H1 (cell line): Measurements from ENCODE around the gene TUBB1. TPM values are rescaled to one million over a fixed set of nuclear protein-coding genes. Genes with fewer than 3 reads are reported as not detected.

Source experiments
- CTCF ChIA-PET: fragments of 300-600 bp; sonication (Branson Sonifier 250); formaldehyde crosslinking; loops from one replicate; lab custom pipeline; 2021; ENCODE audit not compliant: partially characterized antibody; lab: Charles Lee
- POLR2A ChIA-PET: fragments of 300-600 bp; sonication (Branson Sonifier 250); formaldehyde crosslinking; loops from one replicate; lab custom pipeline; 2021; ENCODE audit warnings: inconsistent platforms; ENCODE audit not compliant: partially characterized antibody; lab: Charles Lee
- DNase-seq, 2 experiments: peaks; one replicate each; pipeline versions ENCODE4 v3.0.0 to v3.0.0-alpha.2; 2010 to 2022; ENCODE audit warnings: low spot score in 2 of 2, low read depth in 1 of 2, mixed read lengths in 1 of 2
- FAIRE-seq: peaks from 2 replicates; lab custom pipeline; 2011; peaks lifted over from hg19 to GRCh38; lab: Jason Lieb, UNC
- H2AFZ ChIP-seq: 2 replicates; pipeline ENCODE4 v1.8.1; 2012; ENCODE audit warnings: low read length, inconsistent platforms
- H2AK5ac ChIP-seq: 2 replicates; pipeline ENCODE4 v1.6.1; 2013; ENCODE audit warnings: low read depth, low read length
- H2BK120ac ChIP-seq: replicated peaks from 2 replicates; pipeline ENCODE3; 2013; ENCODE audit warnings: low read depth, low read length, inconsistent platforms
- H2BK12ac ChIP-seq: 2 replicates; pipeline ENCODE4 v1.6.1; 2013; ENCODE audit warnings: low read depth, low read length
- H2BK15ac ChIP-seq: 2 replicates; pipeline ENCODE4 v1.6.1; 2013; ENCODE audit warnings: low read length
- H2BK20ac ChIP-seq: 2 replicates; pipeline ENCODE4 v1.6.1; 2013; ENCODE audit warnings: low read length
- H2BK5ac ChIP-seq: 2 replicates; pipeline ENCODE4 v1.6.1; 2013; ENCODE audit warnings: low read depth, low read length
- H3K14ac ChIP-seq: 2 replicates; pipeline ENCODE4 v1.6.1; 2013; ENCODE audit warnings: inconsistent platforms; ENCODE audit not compliant: insufficient read length
- H3K18ac ChIP-seq: 2 replicates; pipeline ENCODE4 v1.6.1; 2013; ENCODE audit warnings: low read length; ENCODE audit errors: extremely low read depth
- H3K23ac ChIP-seq: 2 replicates; pipeline ENCODE4 v1.6.1; 2013; ENCODE audit warnings: inconsistent platforms; ENCODE audit not compliant: insufficient read length
- H3K23me2 ChIP-seq: 2 replicates; pipeline ENCODE4 v1.6.1; 2013; ENCODE audit warnings: low read depth, low read length
- H3K27ac ChIP-seq: 2 replicates; pipeline ENCODE4 v1.6.1; 2011; ENCODE audit warnings: low read depth, low read length, inconsistent platforms
- H3K27me3 ChIP-seq, 4 experiments: replicated peaks in 1 of 4; 1 replicate in 1 of 4; 2 replicates in 3 of 4; pipeline versions ENCODE4 v1.6.1 to v1.8.1; 2011 to 2013; ENCODE audit warnings: low read length in 3 of 4, mild to moderate bottlenecking in 3 of 4, inconsistent platforms in 2 of 4, mixed read lengths in 2 of 4, moderate library complexity in 1 of 4; ENCODE audit not compliant: control insufficient read depth in 3 of 4, insufficient read depth in 3 of 4; ENCODE audit errors: extremely low read depth in 1 of 4
- H3K36me3 ChIP-seq, 4 experiments: 2 replicates each; pipeline versions ENCODE4 v1.6.1 to v1.8.1; 2011 to 2013; ENCODE audit warnings: mild to moderate bottlenecking in 4 of 4, low read length in 3 of 4, moderate library complexity in 2 of 4, control low read depth in 1 of 4, inconsistent platforms in 1 of 4; ENCODE audit not compliant: insufficient read depth in 4 of 4, control insufficient read depth in 2 of 4
- H3K4ac ChIP-seq: replicated peaks from 2 replicates; pipeline ENCODE3; 2013; ENCODE audit warnings: low read length, low read depth, mixed read lengths, inconsistent platforms; ENCODE audit not compliant: insufficient read length
- H3K4me1 ChIP-seq, 4 experiments: replicated peaks in 1 of 4; 1 replicate in 1 of 4; 2 replicates in 3 of 4; pipeline versions ENCODE4 v1.6.1 to v1.8.1; 2011 to 2013; ENCODE audit warnings: low read length in 3 of 4, inconsistent platforms in 2 of 4, mixed read lengths in 1 of 4; ENCODE audit not compliant: insufficient read depth in 4 of 4, control insufficient read depth in 3 of 4
- H3K4me2 ChIP-seq, 2 experiments: 2 replicates each; pipeline versions ENCODE4 v1.6.1 to v1.8.1; 2011 to 2013; ENCODE audit warnings: low read depth in 2 of 2, low read length in 2 of 2, control low read depth in 1 of 2, inconsistent platforms in 1 of 2, mild to moderate bottlenecking in 1 of 2; ENCODE audit not compliant: insufficient read depth in 1 of 2
- H3K4me3 ChIP-seq, 4 experiments: fragments of 200-600, 300-600 bp in 1 of 4; sonication (generic), shearing (Covaris generic), sonication (Bioruptor Twin) in 1 of 4; 2 replicates each; pipeline versions ENCODE4 v1.5.1 to v1.8.1; 2011 to 2016; ENCODE audit warnings: low read length in 4 of 4, low read depth in 3 of 4, control low read depth in 2 of 4, inconsistent platforms in 2 of 4, mild to moderate bottlenecking in 2 of 4, mixed read lengths in 1 of 4, moderate library complexity in 1 of 4; ENCODE audit not compliant: insufficient read depth in 2 of 4; ENCODE audit errors: extremely low read depth in 1 of 4
- H3K56ac ChIP-seq: replicated peaks from 2 replicates; pipeline ENCODE3; 2013; ENCODE audit warnings: low read depth, mild to moderate bottlenecking, mixed read lengths, low read length, inconsistent platforms; ENCODE audit not compliant: insufficient read length
- H3K79me1 ChIP-seq: 2 replicates; pipeline ENCODE4 v1.6.1; 2013; ENCODE audit warnings: low read depth, low read length, control low read depth
- H3K79me2 ChIP-seq, 2 experiments: 2 replicates each; pipeline versions ENCODE4 v1.6.1 to v1.8.1; 2012 to 2013; ENCODE audit warnings: low read length in 2 of 2, mild to moderate bottlenecking in 2 of 2, inconsistent platforms in 1 of 2; ENCODE audit not compliant: insufficient read depth in 2 of 2, control insufficient read depth in 1 of 2
- H3K9ac ChIP-seq, 4 experiments: replicated peaks in 1 of 4; 1 replicate in 1 of 4; 2 replicates in 3 of 4; pipeline versions ENCODE4 v1.6.1 to v1.8.1; 2011 to 2013; ENCODE audit warnings: low read depth in 3 of 4, low read length in 3 of 4, control low read depth in 2 of 4, mild to moderate bottlenecking in 2 of 4, moderate library complexity in 2 of 4, inconsistent platforms in 1 of 4; ENCODE audit errors: extremely low read depth in 1 of 4
- H3K9me3 ChIP-seq, 2 experiments: 2 replicates each; pipeline versions ENCODE4 v1.6.1 to v1.8.1; 2012 to 2013; ENCODE audit warnings: mild to moderate bottlenecking in 2 of 2, moderate library complexity in 2 of 2, control low read depth in 1 of 2, inconsistent platforms in 1 of 2, low read depth in 1 of 2, low read length in 1 of 2, mixed read lengths in 1 of 2; ENCODE audit not compliant: insufficient read depth in 2 of 2
- H4K20me1 ChIP-seq, 2 experiments: replicated peaks in 1 of 2; 2 replicates each; pipeline versions ENCODE3 to v1.8.1; 2011 to 2013; ENCODE audit warnings: inconsistent platforms in 2 of 2, low read length in 2 of 2, mild to moderate bottlenecking in 1 of 2; ENCODE audit not compliant: insufficient read depth in 2 of 2, control insufficient read depth in 1 of 2
- H4K5ac ChIP-seq: 2 replicates; pipeline ENCODE4 v1.6.1; 2013; ENCODE audit warnings: low read length, low read depth, mixed read lengths, inconsistent platforms; ENCODE audit not compliant: insufficient read length
- H4K8ac ChIP-seq: 2 replicates; pipeline ENCODE4 v1.8.0; 2013; ENCODE audit warnings: mild to moderate bottlenecking, moderate library complexity, low read length, inconsistent platforms; ENCODE audit not compliant: insufficient read depth; ENCODE audit errors: extremely low read depth
- H4K91ac ChIP-seq: replicated peaks from 2 replicates; pipeline ENCODE3; 2013; ENCODE audit warnings: low read length, mixed read lengths, inconsistent platforms; ENCODE audit not compliant: insufficient read length
- CHD2 ChIP-seq: IDR thresholded peaks from 2 replicates; pipeline ENCODE4 v1.6.1; 2012; ENCODE audit warnings: low read length, improper control_type of control experiment
- NRF1 ChIP-seq: IDR thresholded peaks from 2 replicates; pipeline ENCODE4 v1.6.1; 2011; ENCODE audit warnings: mild to moderate bottlenecking, low read depth, low read length, improper control_type of control experiment
- SAP30 ChIP-seq: fragments of 300-600 bp; sonication (generic); IDR thresholded peaks from 2 replicates; pipeline ENCODE4 v1.7.1; 2012; ENCODE audit warnings: low read length, moderate library complexity, mild to moderate bottlenecking, inconsistent platforms; ENCODE audit not compliant: insufficient read depth, insufficient replicate concordance
- YY1 ChIP-seq: IDR thresholded peaks from 2 replicates; pipeline ENCODE4 v1.6.1; 2011; ENCODE audit warnings: low read depth, mild to moderate bottlenecking, low read length
- WGBS, 2 experiments: shearing (Covaris generic) in 1 of 2; methylation state at CpG; one replicate each; pipeline versions ENCODE4 v1.1.6 to v1.1.7; 2013 to 2015; ENCODE audit warnings: low lambda C conversion rate in 2 of 2, mixed read lengths in 2 of 2, inconsistent platforms in 1 of 2, low coverage in 1 of 2, missing lambda C conversion rate in 1 of 2; ENCODE audit not compliant: insufficient replicate concordance in 2 of 2, insufficient coverage in 1 of 2, insufficient read length in 1 of 2; ENCODE audit errors: extremely low coverage in 1 of 2, missing lambda C conversion rate in 1 of 2; 5-methylcytosine and 5-hydroxymethylcytosine counted together
- polyA plus RNA-seq, 7 experiments: library from polyadenylated mRNA; depleted of rRNA in 3 of 7; stranded (reverse) in 5 of 7; unstranded in 2 of 7; fragments of >200 nt in 5 of 7; fragments of 200-250 nt in 2 of 7; gene quantifications; 1 replicate in 5 of 7; 2 replicates in 1 of 7; 4 replicates in 1 of 7; pipeline versions ENCODE4 v1.2.1 to v1.2.3, GENCODE V29; 2011 to 2013; ENCODE audit warnings: missing spikeins in 2 of 7, mixed read lengths in 2 of 7
- total RNA-seq: library from RNA; stranded (reverse); fragmentation: NEBNext Ultra II Directional; extraction: Animal tissue kit (Norgen Biotek cat#: 25700); gene quantifications from 2 replicates; pipeline ENCODE4 v1.2.1, GENCODE V29; 2021

TUBB1 gene
- total and polyA plus RNA-seq, 2 of the 8 experiments (the other 6 are each of a cell fraction or from before 2014, with no cell fraction given), result not detected

GRCh38 chr20:59014680-59015389, 4.4 kb upstream of the TUBB1 start:
- Histone ChIP-seq H3K79me2 (no peaks in the 10 kb centered on the region), H3K14ac (no peak overlapping the region), H2BK15ac (no peak overlapping the region), H3K27ac (no peak overlapping the region), H3K56ac (no peak overlapping the region), H2BK5ac (no peak overlapping the region), H2BK120ac (no peak overlapping the region), H2BK12ac (no peak overlapping the region), H3K4me2 (no peak overlapping the region), H4K91ac (no peak overlapping the region), H3K9me3 (no peaks in the 10 kb centered on the region), H3K23me2 (no peaks in the 10 kb centered on the region), H3K4me3 (no peak overlapping the region), H3K18ac (no peak overlapping the region), H3K23ac (no peak overlapping the region), H4K20me1 (no peaks in the 10 kb centered on the region), H3K9ac (no peak overlapping the region), H3K79me1 (no peaks in the 10 kb centered on the region), H3K36me3 (no peaks in the 10 kb centered on the region), H3K4me1 (peaks cover 0 to 4% (median 0%) of the 10 kb centered on the region in 4 experiments; a peak in 1 of 7 replicates), H4K5ac (no peak overlapping the region), H2BK20ac (no peak overlapping the region), H3K27me3 (no peaks in the 10 kb centered on the region; a peak in 3 of 7 replicates), H2AFZ (no peak overlapping the region), H3K4ac (no peak overlapping the region), H4K8ac (peak overlapping the region; percentile 65; the same call in 1 of the 2 replicates), H2AK5ac (no peak overlapping the region)
- ChIA-PET CTCF (interaction anchor here (0.6 to 1.5 kb wide), 5 partner anchors 17 to 483 kb away, joined by 3 to 4 read pairs (median 4); no protein-coding TSS in a partner anchor), POLR2A (interaction anchor here (1.0 kb wide), 2 partner anchors 17 to 33 kb away, joined by 3 to 5 read pairs; partner anchors contain the start of gene ATP5F1E)
- DNase-seq (peak in 1 of 2 experiments; percentile 36), FAIRE-seq (no peak)
- 89% methylated on average over 17 of the region's 17 CpGs; no CpG with 5 or more reads in 1 of the 2 experiments for WGBS, 2 experiments
- TF ChIP-seq SAP30, result no peak
- no peak for TF ChIP-seq NRF1
- TF ChIP-seq CHD2, result no peak
- no peak for TF ChIP-seq YY1
